Nucleus accumbens (tissue), 56 donors: ENCODE results near the gene PICK1.

ENCODE experiments used
- DNase-seq, 56 donors: peaks; one replicate each; lab custom pipeline; 2025; lab: John Stamatoyannopoulos, UW

The PICK1 gene

DNA sequence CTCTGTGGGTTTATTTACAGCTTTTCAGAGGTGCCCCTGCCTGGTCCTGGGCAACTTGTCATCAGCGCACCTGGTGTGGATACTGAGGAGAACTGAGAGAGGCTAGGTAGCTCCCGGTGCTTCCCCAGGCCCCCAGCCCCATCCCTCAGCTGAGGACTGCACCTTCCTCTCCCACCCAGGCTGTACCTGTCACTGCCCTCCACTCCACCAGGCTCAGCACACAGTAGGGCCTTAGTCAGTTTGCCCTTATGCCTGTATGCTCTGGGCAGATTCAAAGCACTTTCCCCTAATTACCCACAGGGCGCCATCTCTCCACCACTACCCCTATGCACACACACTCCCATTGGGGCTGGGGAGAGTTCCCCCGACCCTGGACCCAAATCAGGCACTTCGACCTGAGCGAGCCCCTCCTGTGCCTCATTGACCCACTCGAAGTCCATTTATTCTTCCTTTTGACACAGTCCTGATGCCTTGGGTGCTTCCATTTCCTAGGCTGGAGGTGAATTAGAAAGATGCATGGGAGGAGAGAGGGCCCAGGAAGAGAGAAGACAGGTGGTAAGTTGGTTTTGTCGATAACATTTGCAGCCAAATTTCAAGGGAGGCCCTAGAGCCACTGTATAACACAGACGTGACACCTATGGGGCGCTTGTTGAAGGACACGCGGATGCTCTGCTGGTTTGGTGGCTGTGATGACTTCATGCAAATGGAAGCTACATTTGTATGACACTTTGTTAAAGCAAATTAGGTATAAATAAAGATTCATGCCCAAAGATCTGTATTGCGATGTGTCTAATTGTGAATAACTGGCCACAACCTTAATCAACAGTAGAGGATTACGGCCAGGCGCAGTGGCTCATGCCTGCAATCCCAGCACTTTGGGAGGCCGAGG is 13.8 kb upstream of the PICK1 start:
- DNase-seq: no peak

DNA sequence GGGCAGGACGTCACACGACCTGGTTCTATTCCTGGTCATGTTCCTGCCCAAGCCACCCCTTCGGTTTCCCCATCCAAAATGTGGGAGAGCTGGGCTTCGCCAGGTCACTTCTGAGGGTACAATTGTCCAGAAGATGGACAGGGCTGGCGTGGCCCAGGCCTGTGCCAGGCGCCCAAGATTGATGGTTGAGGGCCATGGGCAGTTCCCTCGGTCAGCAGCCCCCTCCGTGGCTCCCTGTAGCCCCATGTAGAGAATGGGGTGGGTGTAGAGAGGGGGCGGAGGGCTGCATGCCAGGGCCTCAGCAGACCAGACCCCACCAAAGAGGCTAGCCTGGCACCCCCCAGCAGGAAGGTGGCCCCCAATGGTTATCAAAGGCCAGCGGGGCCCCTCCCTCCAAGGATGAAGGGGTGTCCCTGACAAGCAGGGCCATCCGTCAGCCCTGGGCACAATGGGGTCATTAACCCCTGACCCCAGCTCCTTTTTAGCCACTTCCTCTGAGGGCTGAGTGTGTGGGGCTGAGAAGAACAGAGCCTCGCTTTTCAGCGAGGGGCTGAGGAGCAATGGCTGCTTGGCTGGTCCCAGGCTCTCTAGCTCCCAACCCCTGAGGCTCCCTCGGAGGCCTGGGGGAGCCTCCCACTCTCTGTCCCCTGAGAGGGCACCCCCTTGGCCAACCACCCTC is 11.0 kb upstream of the PICK1 start:
- DNase-seq: no peak

DNA sequence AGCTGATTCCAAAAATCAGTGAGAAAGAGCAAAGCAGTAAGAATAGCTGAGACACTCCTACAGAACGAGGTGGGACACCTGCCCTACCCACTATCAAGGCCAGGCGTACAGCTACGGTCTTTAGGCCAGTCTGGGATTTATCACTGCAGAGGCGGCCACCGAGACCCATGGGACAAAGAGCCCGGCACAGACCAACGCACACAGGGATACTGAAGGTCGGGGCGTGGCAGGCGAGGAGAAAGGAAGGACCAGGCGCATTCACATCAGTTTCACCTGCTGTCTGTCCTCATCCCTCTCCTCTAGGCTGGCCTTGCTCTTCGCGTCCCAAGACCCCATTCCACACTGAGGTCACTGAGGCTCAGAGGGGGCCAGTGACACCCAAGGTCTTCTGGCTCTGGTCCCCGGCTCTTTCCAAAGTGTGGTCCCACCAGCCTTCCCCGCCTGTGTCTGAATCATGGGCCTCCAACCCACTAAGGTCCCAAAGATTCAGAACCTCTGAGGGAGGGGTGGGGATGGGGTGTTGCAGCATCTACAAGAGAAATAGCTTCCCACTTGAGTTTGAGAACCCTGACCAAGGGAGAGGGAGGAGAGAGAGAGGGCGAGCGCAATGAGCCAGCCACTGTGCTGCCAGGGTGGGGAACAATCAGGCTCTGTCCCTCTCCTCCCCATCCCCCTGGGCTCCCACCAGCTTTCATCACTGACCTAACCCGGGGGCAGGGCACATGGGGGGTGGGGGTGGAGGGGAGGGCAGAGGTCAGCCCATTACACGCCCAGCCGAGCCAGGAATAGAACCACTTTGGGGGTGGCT is 7.2 kb upstream of the PICK1 start:
- DNase-seq: peak in 52 of 56 donors; percentile 27 to 90 (median 76)

DNA sequence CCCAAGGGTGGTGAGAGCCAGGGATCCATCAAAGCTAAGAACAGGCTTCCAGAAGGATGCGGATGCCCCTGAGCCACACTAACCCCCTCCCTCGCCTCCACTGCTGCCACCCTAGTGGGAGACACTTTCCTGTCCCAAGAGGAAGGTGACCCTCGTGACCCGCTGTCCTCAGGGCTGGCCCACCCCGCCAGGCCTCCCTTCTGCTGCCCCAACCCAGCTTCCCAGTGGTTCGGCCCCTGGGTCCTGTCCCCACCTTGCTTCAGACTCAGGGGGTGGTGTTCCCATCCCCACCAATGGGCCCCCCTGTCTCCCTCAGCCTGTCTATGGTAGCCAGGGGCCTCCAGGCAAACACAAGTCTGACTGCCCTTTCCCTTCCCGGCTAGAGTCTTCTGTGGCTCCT is 6.5 kb upstream of the PICK1 start:
- peak in 3 of 56 donors; percentile 49 to 74 (median 59) for DNase-seq

DNA sequence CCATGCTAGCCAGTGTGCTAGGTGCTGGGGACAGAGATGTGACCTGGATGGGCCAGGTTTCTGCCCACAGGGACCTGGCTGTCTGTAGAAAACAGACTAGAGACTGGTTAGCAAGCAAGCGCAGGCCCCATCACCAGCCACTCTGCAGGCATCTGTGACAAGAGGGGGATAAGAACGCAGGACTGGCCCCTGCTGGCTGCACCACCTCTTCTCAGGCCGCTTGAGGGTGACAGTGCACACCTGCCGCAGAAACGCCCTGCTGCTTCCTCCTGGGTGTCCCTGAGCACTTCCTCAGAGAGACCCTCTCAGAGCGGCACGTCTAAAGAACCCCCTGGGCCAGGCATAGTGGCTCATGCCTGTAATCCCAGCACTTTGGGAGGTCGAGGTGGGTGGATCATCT is 5.9 kb upstream of the PICK1 start:
- no peak for DNase-seq

DNA sequence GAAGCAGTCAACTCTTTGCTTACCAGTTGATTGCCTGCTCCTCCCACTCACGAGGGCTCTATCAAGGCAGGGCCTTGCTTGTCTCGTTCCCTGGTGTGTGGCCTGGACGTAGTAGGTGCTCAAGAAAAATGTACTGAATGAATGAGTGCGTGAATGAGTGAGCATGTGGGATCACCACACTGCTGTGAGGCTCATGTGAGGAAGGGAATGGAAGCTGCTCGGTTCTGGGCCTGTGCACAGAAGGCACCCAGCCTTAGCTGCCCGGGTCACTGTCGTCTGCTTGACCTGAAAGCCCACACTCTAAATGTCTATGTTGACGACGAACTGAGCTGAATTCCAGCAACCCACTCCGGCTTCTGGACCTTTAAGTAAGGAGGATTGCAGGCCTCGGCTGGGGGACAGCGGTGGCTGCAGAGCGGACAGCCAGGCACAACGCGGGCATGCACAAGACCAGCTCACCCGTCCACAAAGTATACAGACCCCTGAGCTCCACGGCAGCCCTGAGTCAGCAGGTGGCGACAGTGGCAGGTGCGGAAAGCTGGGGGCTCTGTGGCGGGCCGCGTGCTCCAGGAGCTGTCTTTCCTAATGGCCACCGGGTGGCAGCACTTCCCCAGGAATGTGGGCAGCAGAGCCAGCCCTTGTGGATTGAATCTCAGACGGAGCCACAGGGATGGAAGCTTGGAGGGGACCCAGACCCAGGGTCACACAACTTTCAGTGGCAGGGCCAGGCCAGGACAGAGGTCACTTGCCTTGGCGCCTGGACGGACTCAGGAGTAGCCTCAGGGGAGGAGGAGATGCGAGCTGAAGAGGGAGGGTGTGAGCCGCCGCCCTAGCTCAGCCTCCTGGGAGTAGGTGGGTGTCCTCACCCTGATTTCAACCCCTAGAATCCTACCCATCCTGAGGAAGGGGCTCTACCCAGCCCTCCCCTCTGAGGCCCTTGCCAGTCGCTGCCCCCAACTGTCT is 5.0 kb upstream of the PICK1 start:
- DNase-seq: peak in 55 of 56 donors; percentile 27 to 92 (median 77)

DNA sequence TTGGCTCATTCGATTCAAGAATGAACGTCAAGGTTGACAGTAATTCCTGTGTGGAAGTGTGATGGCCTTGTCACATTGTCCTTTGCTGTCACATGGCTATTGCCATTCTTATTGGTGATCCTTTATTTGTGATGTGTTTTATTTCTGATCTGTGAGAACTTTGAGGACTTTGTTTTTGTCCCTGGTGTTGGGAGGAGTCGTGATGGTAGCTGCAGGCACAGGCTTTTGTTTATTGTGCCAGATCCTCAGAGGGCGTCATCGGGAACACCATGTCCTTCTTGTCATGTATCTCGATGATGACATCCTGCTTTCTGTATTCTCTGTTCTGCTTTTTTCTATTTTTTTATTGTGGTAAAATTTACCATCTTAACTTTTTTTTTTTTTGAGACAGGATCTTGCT is 5.6 kb downstream of the PICK1 start:
- peak in 32 of 56 donors; percentile 8 to 77 (median 46) for DNase-seq

DNA sequence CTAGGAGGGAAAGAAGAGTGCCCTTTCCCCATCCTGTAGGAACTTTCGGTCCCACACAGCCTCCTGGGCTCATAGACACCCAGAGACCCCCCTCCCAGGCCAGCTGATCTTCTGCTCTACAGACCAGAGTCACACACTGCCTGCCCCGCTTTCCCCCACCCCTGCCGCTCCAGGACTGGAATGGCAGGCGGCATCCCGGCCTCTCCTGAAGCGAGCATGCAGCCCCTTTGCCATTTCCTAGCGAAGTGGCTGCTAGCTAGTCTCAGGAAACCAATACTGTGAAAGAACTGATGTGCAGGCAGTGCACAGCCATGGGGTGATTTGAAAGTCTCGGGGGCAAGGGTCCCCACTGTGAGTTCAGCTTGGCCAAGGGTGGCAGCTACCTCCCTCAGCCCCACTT is 8.3 kb downstream of the PICK1 start:
- no peak for DNase-seq

DNA sequence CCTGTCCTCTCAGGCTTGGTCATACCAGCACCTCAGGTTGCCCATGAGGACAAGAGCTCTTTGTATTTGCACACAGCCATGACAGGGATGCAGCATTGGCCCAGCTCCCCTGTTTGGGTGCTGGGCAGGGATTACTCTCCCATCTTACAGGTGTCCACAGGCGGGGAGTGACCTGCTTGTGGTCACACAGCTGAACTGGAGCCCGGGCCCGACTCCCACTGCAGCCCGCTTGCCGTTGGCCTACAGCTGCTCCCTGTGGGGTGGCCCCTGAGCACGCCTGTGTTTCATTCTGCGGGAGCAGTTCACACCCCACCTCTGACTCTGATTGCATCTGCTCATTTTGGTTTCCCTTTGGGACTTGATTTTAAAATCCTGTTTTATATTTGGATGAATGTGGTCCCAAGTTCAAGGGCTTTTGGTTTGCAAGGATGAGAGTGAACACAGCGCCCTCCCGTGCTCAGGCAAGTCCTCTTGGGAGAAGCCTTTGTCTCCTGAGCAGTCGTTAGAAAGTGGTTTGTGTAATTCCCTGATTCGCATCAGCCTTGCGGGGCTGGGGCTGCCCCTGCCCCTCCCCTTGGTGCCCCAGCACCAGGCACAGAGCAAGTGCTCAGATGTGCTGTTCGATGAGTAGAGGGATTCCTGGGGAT is 9.3 kb downstream of the PICK1 start:
- DNase-seq: no peak

DNA sequence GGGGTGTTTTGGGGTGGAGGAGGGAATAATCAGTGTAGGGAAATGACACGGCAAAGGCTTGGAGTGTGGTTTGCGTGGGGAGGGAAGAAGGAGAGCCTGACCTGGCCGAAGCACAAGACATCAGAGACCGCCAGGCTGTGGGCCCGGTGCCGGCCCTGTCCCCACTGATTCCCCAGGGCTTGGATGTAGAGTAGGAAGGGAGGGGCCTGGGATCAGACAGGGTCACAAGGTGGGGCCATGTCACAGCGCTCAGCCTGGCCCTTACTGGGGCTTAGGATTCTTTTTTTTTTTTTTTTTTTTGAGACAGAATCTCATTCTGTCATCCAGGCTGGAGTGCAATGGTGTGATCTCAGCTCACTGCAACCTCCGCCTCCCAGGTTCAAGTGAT is 9.8 kb downstream of the PICK1 start:
- no peak for DNase-seq

DNA sequence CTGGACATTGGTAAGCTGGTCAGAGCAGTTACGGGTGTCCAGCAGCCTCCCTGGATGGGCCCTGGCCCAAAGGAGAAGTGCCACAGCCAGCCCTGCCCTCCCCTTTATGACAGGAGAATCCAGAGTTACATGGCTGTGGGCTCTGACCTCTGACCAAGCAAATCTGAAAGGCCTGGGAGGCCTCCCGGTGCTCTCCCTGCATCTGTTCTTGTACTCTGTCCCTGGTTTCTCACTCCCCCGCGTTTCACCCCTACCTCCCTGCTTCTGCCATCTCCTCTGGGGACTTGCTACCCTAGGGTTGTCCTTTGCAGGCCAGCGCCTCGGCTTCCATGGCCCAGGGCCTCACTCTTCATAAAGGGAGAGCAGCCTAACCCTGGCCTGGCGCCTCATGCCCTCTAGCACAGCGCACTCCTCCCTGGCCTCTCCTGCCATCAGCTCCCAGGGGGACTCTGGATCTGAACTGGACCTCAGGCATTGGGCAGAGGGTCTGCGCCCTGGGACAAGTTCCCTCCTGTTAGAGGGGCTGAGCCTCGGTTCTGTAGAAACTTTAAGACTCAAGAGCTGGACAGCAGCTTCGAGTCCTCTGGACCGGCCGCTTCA is 10.7 kb downstream of the PICK1 start:
- no peak for DNase-seq

DNA sequence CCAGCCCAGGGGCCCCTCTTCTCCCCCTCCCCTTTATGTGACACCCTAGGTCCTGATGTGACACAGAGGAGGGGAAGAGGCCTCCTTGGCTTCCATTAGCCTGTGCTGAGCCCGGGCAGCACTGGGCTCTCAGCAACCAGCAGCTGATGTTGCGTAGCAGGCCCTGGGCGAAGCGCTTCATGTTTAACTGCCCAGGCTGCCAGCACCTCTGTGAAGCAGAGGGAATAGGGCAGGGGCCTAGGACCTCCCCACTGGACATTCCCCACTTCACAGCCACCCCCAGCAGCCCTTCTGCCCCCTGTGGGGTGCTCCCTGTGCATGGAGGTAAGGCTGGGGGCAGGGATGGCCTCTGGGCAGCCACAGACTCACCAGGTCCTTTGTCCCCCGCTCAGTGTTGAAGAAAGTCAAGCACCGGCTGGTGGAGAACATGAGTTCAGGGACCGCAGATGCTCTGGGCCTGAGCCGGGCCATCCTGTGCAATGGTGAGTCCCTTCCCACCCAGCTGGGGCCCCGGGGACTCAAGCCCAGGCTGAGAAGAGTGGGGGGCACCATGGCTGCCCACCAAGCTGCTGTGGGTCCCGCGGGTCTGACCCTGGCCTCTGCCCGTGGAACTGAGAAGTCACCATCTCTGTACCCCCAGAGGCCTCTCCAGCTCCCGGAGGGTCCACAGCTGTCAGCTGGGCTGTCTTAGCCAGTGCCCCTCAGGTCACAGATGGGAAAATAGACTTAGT is 11.6 kb downstream of the PICK1 start:
- DNase-seq: no peak

DNA sequence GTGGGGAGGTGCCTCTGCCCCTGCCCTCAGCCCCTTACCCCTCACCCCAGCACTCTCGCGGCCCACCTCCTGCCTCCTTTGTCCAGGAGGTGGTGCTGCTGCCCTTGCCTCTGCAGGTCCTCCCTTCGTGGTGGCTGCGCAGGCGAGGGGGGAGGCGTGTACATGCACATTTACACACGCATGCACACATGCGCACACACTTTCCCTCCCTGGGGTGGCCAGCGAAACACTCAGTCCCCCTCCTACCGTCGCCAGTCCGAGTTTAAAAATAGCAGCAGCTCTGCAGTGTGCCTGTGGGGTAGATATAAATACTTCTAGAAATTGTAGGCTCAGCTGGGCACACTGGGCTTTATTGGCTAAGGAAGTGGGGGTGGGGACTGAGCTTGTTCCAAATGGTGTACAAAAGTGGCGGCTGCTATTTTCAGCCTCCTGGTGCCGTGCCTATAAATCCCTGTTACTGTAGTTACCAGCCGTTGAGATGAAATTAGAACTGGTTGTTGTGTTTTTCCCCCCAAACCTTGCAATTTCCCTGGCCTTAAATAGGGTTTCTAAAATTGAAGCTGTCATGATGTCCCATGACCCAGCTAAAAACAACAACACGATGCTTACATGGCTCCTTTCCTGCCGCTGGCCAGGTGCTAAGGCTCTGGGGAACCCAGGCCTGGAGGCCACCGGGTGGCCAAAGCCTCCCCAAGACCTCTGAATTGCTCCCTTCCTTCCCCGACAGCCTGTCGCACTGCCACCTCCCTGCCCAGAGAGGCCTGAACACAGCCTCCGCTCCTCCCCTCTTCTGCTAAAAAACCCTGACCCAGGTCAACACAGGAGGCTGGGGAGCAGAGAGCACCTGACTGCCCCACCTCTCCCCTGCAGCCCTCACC is 12.4 kb downstream of the PICK1 start:
- DNase-seq: peak in 53 of 56 donors; percentile 22 to 84 (median 72)

DNA sequence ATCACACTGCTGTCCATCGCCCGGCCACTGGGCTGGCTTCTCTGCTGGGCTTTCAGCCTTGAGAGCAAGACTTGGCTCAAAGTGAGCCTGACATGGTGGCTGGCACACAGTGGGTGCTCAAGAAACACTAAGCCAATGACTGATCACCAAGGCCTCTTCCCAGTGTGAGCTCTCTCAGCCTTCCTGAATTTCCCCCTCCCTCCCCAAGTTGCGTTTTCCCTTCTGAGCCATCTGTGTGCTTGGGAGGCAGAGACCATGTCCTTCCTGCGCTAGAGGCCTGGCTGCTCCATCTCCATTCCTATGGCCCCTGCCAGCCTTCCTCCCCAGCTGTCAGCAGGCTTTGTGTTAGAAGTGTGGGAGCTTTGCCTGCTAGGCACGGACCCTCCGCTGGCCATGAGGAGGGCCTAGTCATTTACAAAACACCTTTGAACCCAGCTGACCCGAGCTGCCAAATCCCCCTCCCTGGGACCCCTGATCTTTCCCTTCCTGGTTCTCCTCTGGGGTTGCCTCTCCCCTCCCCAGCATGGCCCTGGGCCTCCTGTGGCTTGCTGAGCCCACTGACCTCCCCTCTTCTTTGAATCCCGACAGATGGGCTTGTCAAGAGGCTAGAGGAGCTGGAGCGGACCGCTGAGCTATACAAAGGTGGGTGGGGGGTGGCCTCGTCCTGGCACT is 13.2 kb downstream of the PICK1 start:
- DNase-seq: no peak

DNA sequence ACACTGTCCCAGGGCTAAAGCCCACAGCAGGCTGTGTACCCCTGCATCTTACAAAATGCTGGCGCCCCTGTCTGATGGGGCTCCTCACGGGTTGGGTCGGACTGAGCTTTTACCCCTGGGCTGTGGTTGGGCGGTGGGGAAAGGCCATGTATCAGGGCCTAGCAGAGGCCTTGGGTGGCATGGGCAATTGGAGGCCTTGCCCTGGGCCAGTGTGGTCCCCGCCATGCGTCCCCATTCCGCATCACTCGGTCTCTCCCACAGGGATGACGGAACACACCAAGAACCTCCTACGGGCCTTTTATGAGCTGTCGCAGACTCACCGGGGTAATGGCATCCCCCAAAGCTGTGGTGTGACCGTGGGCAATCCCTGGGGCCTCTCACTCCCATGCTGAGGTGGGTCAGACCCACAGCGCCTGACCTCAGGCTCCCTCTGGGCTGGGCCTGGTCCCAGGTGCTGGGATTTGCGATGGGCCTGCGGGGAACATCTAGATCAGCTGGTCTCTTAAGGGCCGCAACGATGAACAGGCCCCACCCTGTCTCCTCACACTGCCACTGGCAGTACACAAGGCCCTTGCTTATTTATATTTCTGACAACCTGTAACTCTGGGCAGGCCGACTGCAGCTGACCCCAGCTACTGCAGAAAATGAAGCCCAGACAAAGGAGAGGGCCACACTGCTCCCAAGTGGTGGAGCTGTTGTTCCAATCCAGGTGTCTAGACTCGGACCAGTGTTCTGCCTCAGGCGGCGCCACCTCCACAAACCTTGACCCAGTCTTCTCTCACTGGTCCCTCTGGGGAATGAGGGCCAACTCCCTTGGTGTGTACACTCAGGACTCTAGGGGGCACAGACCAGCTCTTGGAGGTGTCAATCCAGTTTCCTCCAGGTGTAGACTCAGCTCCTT is 14.5 kb downstream of the PICK1 start:
- DNase-seq: no peak
